GM23248 (cell line): ENCODE results near the gene MEG3.

ENCODE experiments used
- EZH2 ChIP-seq: fragments of 200-600 bp; sonication (generic); IDR thresholded peaks from 2 replicates; pipeline ENCODE4 v1.6.1; 2018; ENCODE audit warnings: antibody characterized with exemption, mild to moderate bottlenecking; ENCODE audit not compliant: insufficient read depth, poor library complexity, severe bottlenecking
- EZH2phosphoT487 ChIP-seq: fragments of 200-600 bp; sonication (generic); IDR thresholded peaks from 2 replicates; pipeline ENCODE4 v1.6.1; 2018; ENCODE audit warnings: antibody characterized with exemption, moderate library complexity, mild to moderate bottlenecking, low read depth; ENCODE audit not compliant: insufficient read depth

GRCh38 chr14:100857233-100857922 lies 31.5 kb downstream of the MEG3 start:
- no peak for TF ChIP-seq EZH2phosphoT487
- TF ChIP-seq EZH2: no peak
